K562 (cell line): Measurements from ENCODE around the gene CLCN6. TPM values are rescaled to one million over a fixed set of nuclear protein-coding genes. Genes with fewer than 3 reads are reported as not detected.
A peak's percentile ranks its signal among the peaks of the same experiment; 100 is the strongest.

ENCODE experiments used
- ATAC-seq: fragments of 200-7000 bp; cut with Tn5 transposase; 3 replicates; pipeline ENCODE4 v1.9.1; 2020; ENCODE audit warnings: moderate library complexity
- BruUV-seq: library from RNA; stranded (reverse); fragments of 400-500 nt; replicated peaks from 2 replicates; lab custom pipeline; 2021; lab: Mats Ljungman, UMichigan
- CTCF ChIA-PET: fragments of 300-600 bp; formaldehyde crosslinking; extraction: SDS; loops from one replicate; lab custom pipeline; 2021; ENCODE audit warnings: low intra/inter-chr PET ratio; lab: Yijun Ruan, JAX
- POLR2A ChIA-PET: fragments of 300-600, 350-650 bp; sonication (Branson Sonifier 250); formaldehyde crosslinking; extraction: SDS; loops from one replicate; lab custom pipeline; 2021; ENCODE audit warnings: antibody characterized with exemption, inconsistent platforms; lab: Yijun Ruan, JAX
- DNase-seq, 4 experiments: peaks; one replicate each; pipeline versions ENCODE4 v3.0.0 to v3.0.0-alpha.2; 2011 to 2018; ENCODE audit warnings: low spot score in 3 of 4, mixed read lengths in 3 of 4; ENCODE audit errors: extremely low read depth in 1 of 4
- FAIRE-seq: peaks from 2 replicates; lab custom pipeline; 2011; peaks lifted over from hg19 to GRCh38; lab: Jason Lieb, UNC
- H2AFZ ChIP-seq: 2 replicates; pipeline ENCODE4 v1.6.0; 2011; ENCODE audit warnings: low read depth, low read length, control low read depth, inconsistent platforms
- H3K27ac ChIP-seq: fragments of 200-600 bp; 3 replicates; pipeline ENCODE4 v1.8.0; 2011; ENCODE audit warnings: low read depth, mild to moderate bottlenecking, control low read depth, inconsistent platforms, low read length, moderate library complexity, mixed read lengths; ENCODE audit errors: extremely low read depth
- H3K27me3 ChIP-seq, 2 experiments: fragments of 300-600 bp in 1 of 2; 2 replicates in 1 of 2; 3 replicates in 1 of 2; pipeline versions ENCODE4 v1.6.0 to v1.8.0; 2011; ENCODE audit warnings: inconsistent platforms in 2 of 2, low read length in 2 of 2, mild to moderate bottlenecking in 1 of 2, mixed read lengths in 1 of 2, moderate library complexity in 1 of 2; ENCODE audit not compliant: control insufficient read depth in 2 of 2, insufficient read depth in 2 of 2
- H3K36me3 ChIP-seq: fragments of 300-600 bp; 3 replicates; pipeline ENCODE4 v1.8.0; 2011; ENCODE audit warnings: mild to moderate bottlenecking, low read length, inconsistent platforms; ENCODE audit not compliant: control insufficient read depth, insufficient read depth
- H3K4me1 ChIP-seq, 2 experiments: fragments of 200-600 bp in 1 of 2; replicated peaks in 1 of 2; 2 replicates in 1 of 2; 3 replicates in 1 of 2; pipeline versions ENCODE4 v1.5.1 to v1.8.0; 2011; ENCODE audit warnings: inconsistent platforms in 2 of 2, low read length in 2 of 2, mild to moderate bottlenecking in 1 of 2, mixed read lengths in 1 of 2, moderate library complexity in 1 of 2; ENCODE audit not compliant: control insufficient read depth in 2 of 2, insufficient read depth in 2 of 2
- H3K4me2 ChIP-seq: 2 replicates; pipeline ENCODE4 v1.6.1; 2011; ENCODE audit warnings: low read length, control low read depth, inconsistent platforms, mixed read lengths; ENCODE audit not compliant: insufficient read depth
- H3K4me3 ChIP-seq: fragments of 200-600 bp; sonication (generic), shearing (Covaris generic); 2 replicates; pipeline ENCODE4 v1.5.1; 2016; ENCODE audit warnings: control low read depth, inconsistent platforms
- H3K79me2 ChIP-seq: fragments of 200-600 bp; 3 replicates; pipeline ENCODE4 v1.8.0; 2011; ENCODE audit warnings: low read length, inconsistent platforms; ENCODE audit not compliant: control insufficient read depth, insufficient read depth
- H3K9ac ChIP-seq, 2 experiments: 2 replicates each; pipeline versions ENCODE4 v1.6.0 to v1.6.1; 2011; ENCODE audit warnings: low read depth in 2 of 2, low read length in 2 of 2, control low read depth in 1 of 2, inconsistent platforms in 1 of 2, mild to moderate bottlenecking in 1 of 2, mixed read lengths in 1 of 2; ENCODE audit not compliant: insufficient read depth in 1 of 2
- H3K9me1 ChIP-seq: one replicate; pipeline ENCODE4 v1.6.0; 2011; ENCODE audit warnings: inconsistent platforms, mild to moderate bottlenecking, low read length, moderate library complexity; ENCODE audit not compliant: control insufficient read depth, insufficient read depth
- H3K9me3 ChIP-seq: replicated peaks from 2 replicates; pipeline ENCODE4 v1.5.1; 2011; ENCODE audit warnings: low read depth, low read length, inconsistent platforms; ENCODE audit not compliant: control insufficient read depth, insufficient read depth
- H4K20me1 ChIP-seq: replicated peaks from 2 replicates; pipeline ENCODE4 v1.6.1; 2011; ENCODE audit warnings: low read length, inconsistent platforms, mixed read lengths; ENCODE audit not compliant: control insufficient read depth, insufficient read depth
- AFF1 ChIP-seq, 2 experiments: fragments of 450-650 bp; IDR thresholded peaks; 2 replicates each; pipeline ENCODE4 v1.6.1; 2018; ENCODE audit warnings: mild to moderate bottlenecking in 2 of 2, low read depth in 1 of 2; ENCODE audit not compliant: partially characterized antibody in 2 of 2
- BDP1 ChIP-seq: IDR thresholded peaks from 3 replicates; pipeline ENCODE4 v1.6.1; 2011; ENCODE audit not compliant: insufficient read length, insufficient read depth
- MAFK ChIP-seq: IDR thresholded peaks from 2 replicates; pipeline ENCODE4 v1.6.1; 2011; ENCODE audit warnings: low read length, improper control_type of control experiment
- TEAD2 ChIP-seq: fragments of 450-650 bp; IDR thresholded peaks from 2 replicates; pipeline ENCODE4 v1.6.1; 2016; ENCODE audit warnings: missing genetic modification characterization, control low read depth, missing compliant biosample characterization
- ZBTB8A ChIP-seq: fragments of 450-650 bp; IDR thresholded peaks from 2 replicates; pipeline ENCODE4 v1.6.1; 2018; ENCODE audit warnings: mild to moderate bottlenecking, moderate library complexity; ENCODE audit not compliant: partially characterized antibody
- ZNF224 ChIP-seq: sonication (generic); formaldehyde crosslinking; IDR thresholded peaks from 2 replicates; pipeline ENCODE4 v1.8.0; 2022; ENCODE audit warnings: mild to moderate bottlenecking, missing genetic modification reagents
- ZNF764 ChIP-seq: fragments of 250-450 bp; sonication (Bioruptor Pico); IDR thresholded peaks from 2 replicates; pipeline ENCODE4 v1.4.0; 2020; ENCODE audit warnings: low read depth, mild to moderate bottlenecking, moderate library complexity
- WGBS: fragments of 100-300 bp; shearing (Covaris generic); methylation state at CpG from one replicate; pipeline ENCODE4 v1.1.6; 2016; ENCODE audit warnings: low coverage, mixed read lengths; ENCODE audit not compliant: insufficient coverage; ENCODE audit errors: missing lambda C conversion rate; 5-methylcytosine and 5-hydroxymethylcytosine counted together
- in situ Hi-C: fragments of 300-500 bp; cut with MboI; formaldehyde crosslinking; loops from 4 replicates; pipeline ENCODE4 v1.15.0; 2018; ENCODE audit warnings: inconsistent platforms, mixed read lengths
- intact Hi-C: fragments of 100-400 bp; cut with micrococcal nuclease; formaldehyde crosslinking; loops from 2 replicates; pipeline ENCODE4 v1.14.2; 2022
- polyA plus RNA-seq, 8 experiments: library from polyadenylated mRNA; depleted of rRNA in 4 of 8; stranded (reverse) in 5 of 8; unstranded in 3 of 8; fragments of >200 nt; fragmentation: Nextera tagmentation in 2 of 8; fragmentation: Illumina TruSeq in 1 of 8; extraction: Ambion mirVana in 2 of 8; extraction: Trizol in 1 of 8; gene quantifications; 2 replicates each; pipeline versions ENCODE4 v1.2.1 to v1.2.3, GENCODE V29; 2011 to 2014; ENCODE audit warnings: inconsistent platforms in 1 of 8, missing spikeins in 1 of 8
- total RNA-seq, 7 experiments: library from RNA; depleted of rRNA in 6 of 7; stranded (reverse); fragments of >200 nt in 6 of 7; fragmentation: Illumina TruSeq in 2 of 7; extraction: Trizol in 2 of 7; gene quantifications; 2 replicates each; pipeline versions ENCODE4 v1.2.1 to v1.2.3, GENCODE V29; 2011 to 2021; ENCODE audit warnings: low replicate concordance in 1 of 7
- TF ChIP-seq, protein P1 (sequence below): sonication (generic); IDR thresholded peaks from 2 replicates; pipeline ENCODE4 v1.6.1; 2016
- TF ChIP-seq, protein P2 (sequence below): fragments of 250-450 bp; sonication (Bioruptor Pico); IDR thresholded peaks from 2 replicates; pipeline ENCODE4 v1.8.0; 2022; ENCODE audit warnings: inconsistent platforms

CLCN6 gene
- total and polyA plus RNA-seq, 9 of the 15 experiments (the other 6 are each of a cell fraction or from before 2014, with no cell fraction given): 2.0 to 21.8 (median 13.6) TPM

GRCh38 chr1:11848373-11848700, 42.3 kb downstream of the CLCN6 start:
- DNase-seq (no peak), FAIRE-seq (no peak), ATAC-seq (no peak)
- Histone ChIP-seq H3K36me3 (peaks cover 37% of the 10 kb centered on the region), H3K79me2 (no peaks in the 10 kb centered on the region), H3K4me3 (no peak overlapping the region), H3K4me1 (peaks cover 15 to 21% of the 10 kb centered on the region in 2 experiments), H4K20me1 (peaks cover 5% of the 10 kb centered on the region; the same call in 1 of the 2 replicates), H3K27ac (no peak overlapping the region), H3K27me3 (peaks cover 0 to 7% of the 10 kb centered on the region in 2 experiments; a peak in 2 of 5 replicates), H3K9me1 (no peaks in the 10 kb centered on the region), H3K4me2 (no peak overlapping the region), H3K9ac (0 out of 4 replicates have a peak overlapping the region, but pooled peaks of 1 of the 2 experiments have one; percentile 2), H2AFZ (no peak overlapping the region), H3K9me3 (no peaks in the 10 kb centered on the region)
- ChIA-PET POLR2A (interaction anchor here (1.3 to 14.0 kb wide), 2 partner anchors 11 to 60 kb away, joined by 4 to 304 read pairs; partner anchors contain the start of gene NPPB), CTCF (no interaction called here)
- TF ChIP-seq TEAD2 (tag): no peak
- TF ChIP-seq ZNF224: no peak
- TF ChIP-seq, protein P1, sequence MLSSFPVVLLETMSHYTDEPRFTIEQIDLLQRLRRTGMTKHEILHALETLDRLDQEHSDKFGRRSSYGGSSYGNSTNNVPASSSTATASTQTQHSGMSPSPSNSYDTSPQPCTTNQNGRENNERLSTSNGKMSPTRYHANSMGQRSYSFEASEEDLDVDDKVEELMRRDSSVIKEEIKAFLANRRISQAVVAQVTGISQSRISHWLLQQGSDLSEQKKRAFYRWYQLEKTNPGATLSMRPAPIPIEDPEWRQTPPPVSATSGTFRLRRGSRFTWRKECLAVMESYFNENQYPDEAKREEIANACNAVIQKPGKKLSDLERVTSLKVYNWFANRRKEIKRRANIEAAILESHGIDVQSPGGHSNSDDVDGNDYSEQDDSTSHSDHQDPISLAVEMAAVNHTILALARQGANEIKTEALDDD: no peak
- no peak for TF ChIP-seq MAFK
- TF ChIP-seq ZNF764 (CRISPR knock-in tag): no peak
- TF ChIP-seq BDP1: no peak
- no peak for TF ChIP-seq ZBTB8A
- TF ChIP-seq AFF1 (IDR thresholded peaks at IDR 0.05; ENCODE audit: low read depth in 1 of 2, partially characterized antibody in 2 of 2): no peak
- TF ChIP-seq, protein P2, sequence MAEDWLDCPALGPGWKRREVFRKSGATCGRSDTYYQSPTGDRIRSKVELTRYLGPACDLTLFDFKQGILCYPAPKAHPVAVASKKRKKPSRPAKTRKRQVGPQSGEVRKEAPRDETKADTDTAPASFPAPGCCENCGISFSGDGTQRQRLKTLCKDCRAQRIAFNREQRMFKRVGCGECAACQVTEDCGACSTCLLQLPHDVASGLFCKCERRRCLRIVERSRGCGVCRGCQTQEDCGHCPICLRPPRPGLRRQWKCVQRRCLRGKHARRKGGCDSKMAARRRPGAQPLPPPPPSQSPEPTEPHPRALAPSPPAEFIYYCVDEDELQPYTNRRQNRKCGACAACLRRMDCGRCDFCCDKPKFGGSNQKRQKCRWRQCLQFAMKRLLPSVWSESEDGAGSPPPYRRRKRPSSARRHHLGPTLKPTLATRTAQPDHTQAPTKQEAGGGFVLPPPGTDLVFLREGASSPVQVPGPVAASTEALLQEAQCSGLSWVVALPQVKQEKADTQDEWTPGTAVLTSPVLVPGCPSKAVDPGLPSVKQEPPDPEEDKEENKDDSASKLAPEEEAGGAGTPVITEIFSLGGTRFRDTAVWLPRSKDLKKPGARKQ (CRISPR knock-in tag): no peak
- in situ Hi-C loops (no loop called here), intact Hi-C loops (no loop called here)
- 71% methylated on average over 9 of the region's 9 CpGs for WGBS
- no TSS peak for BruUV-seq
